CD4-positive, alpha-beta T cell treated with Interleukin-17A for 4 hours (primary cell): ENCODE measurements around the gene DMAC2.
"Not testable (repeated sequence)": the region's sequence is repeated elsewhere in the genome, so short reads cannot be mapped to it uniquely, and the experiment has no call there.

Source experiments
- DNase-seq: peaks from one replicate; pipeline ENCODE4 v3.0.0-alpha.2; 2020; ENCODE audit warnings: mixed read lengths

The DMAC2 gene

GRCh38 chr19:41422456-41422855, 17.3 kb downstream of the DMAC2 start:
- no peak for DNase-seq

GRCh38 chr19:41421973-41422372, 17.7 kb downstream of the DMAC2 start:
- no peak for DNase-seq

- no peak for DNase-seq
Observed at GRCh38 chr19:41421314-41421713, 18.4 kb downstream of the DMAC2 start.

GRCh38 chr19:41420101-41420880, 19.4 kb downstream of the DMAC2 start:
- DNase-seq, result no peak

GRCh38 chr19:41416194-41416674, 23.5 kb downstream of the DMAC2 start:
- no peak for DNase-seq

- no peak for DNase-seq
Observed at GRCh38 chr19:41415154-41415571, 24.5 kb downstream of the DMAC2 start.

GRCh38 chr19:41414461-41414860, 25.3 kb downstream of the DMAC2 start:
- DNase-seq, result no peak

GRCh38 chr19:41413947-41414346, 25.8 kb downstream of the DMAC2 start:
- DNase-seq, result no peak

GRCh38 chr19:41412953-41413352, 26.8 kb downstream of the DMAC2 start:
- no peak for DNase-seq

GRCh38 chr19:41411968-41412265, 27.8 kb downstream of the DMAC2 start:
- no peak for DNase-seq

- no peak for DNase-seq
Observed at GRCh38 chr19:41411100-41411967, 28.4 kb downstream of the DMAC2 start.

- DNase-seq, result no peak
Observed at GRCh38 chr19:41410336-41411054, 29.2 kb downstream of the DMAC2 start.

- no peak for DNase-seq
Observed at GRCh38 chr19:41409288-41409687, 30.4 kb downstream of the DMAC2 start.

- DNase-seq, result not testable (repeated sequence)
Observed at GRCh38 chr19:41408846-41409245, 30.9 kb downstream of the DMAC2 start.

- DNase-seq, result no peak
Observed at GRCh38 chr19:41408256-41408655, 31.5 kb downstream of the DMAC2 start.

GRCh38 chr19:41407271-41407670, 32.4 kb downstream of the DMAC2 start:
- DNase-seq, result no peak

- no peak for DNase-seq
Observed at GRCh38 chr19:41405776-41406175, 33.9 kb downstream of the DMAC2 start.

GRCh38 chr19:41403181-41403970, 36.3 kb downstream of the DMAC2 start:
- no peak for DNase-seq

GRCh38 chr19:41402010-41402409, 37.7 kb downstream of the DMAC2 start:
- DNase-seq, result no peak

GRCh38 chr19:41401483-41401882, 38.2 kb downstream of the DMAC2 start:
- no peak for DNase-seq

GRCh38 chr19:41399525-41399924, 40.2 kb downstream of the DMAC2 start:
- no peak for DNase-seq

GRCh38 chr19:41399091-41399490, 40.6 kb downstream of the DMAC2 start:
- DNase-seq, result no peak

- DNase-seq, result no peak
Observed at GRCh38 chr19:41398598-41398997, 41.1 kb downstream of the DMAC2 start.
